HG03175 (cell line): ENCODE data around the gene GSX1.
"Not testable (repeated sequence)": the region's sequence is repeated elsewhere in the genome, so short reads cannot be mapped to it uniquely, and the experiment has no call there.

Source experiments
- ATAC-seq: cut with Tn5 transposase; IDR thresholded peaks from one replicate; pipeline ENCODE4 v1.9.1; 2021; ENCODE audit warnings: mild to moderate bottlenecking, moderate library complexity; ENCODE audit not compliant: unreplicated experiment

The GSX1 gene

GRCh38 chr13:27793507-27794367 lies 1.5 kb downstream of the GSX1 start:
- no peak for ATAC-seq

- ATAC-seq, result no peak
Measured at GRCh38 chr13:27794368-27794691, 2.0 kb downstream of the GSX1 start.

GRCh38 chr13:27794921-27795717 lies 2.8 kb downstream of the GSX1 start:
- ATAC-seq, result no peak

GRCh38 chr13:27795718-27796019 lies 3.4 kb downstream of the GSX1 start:
- no peak for ATAC-seq

GRCh38 chr13:27796544-27797227 lies 4.4 kb downstream of the GSX1 start:
- no peak for ATAC-seq

- no peak for ATAC-seq
Measured at GRCh38 chr13:27797228-27797624, 4.9 kb downstream of the GSX1 start.

GRCh38 chr13:27806744-27807387 lies 14.6 kb downstream of the GSX1 start:
- ATAC-seq, result no peak

GRCh38 chr13:27808851-27809550 lies 16.7 kb downstream of the GSX1 start:
- no peak for ATAC-seq

GRCh38 chr13:27810009-27810408 lies 17.7 kb downstream of the GSX1 start:
- ATAC-seq, result no peak

GRCh38 chr13:27810461-27810860 lies 18.2 kb downstream of the GSX1 start:
- no peak for ATAC-seq

GRCh38 chr13:27813826-27814225 lies 21.5 kb downstream of the GSX1 start:
- ATAC-seq, result no peak

- ATAC-seq, result not testable (repeated sequence)
Measured at GRCh38 chr13:27817832-27818231, 25.5 kb downstream of the GSX1 start.

- ATAC-seq, result no peak
Measured at GRCh38 chr13:27820524-27821482, 28.5 kb downstream of the GSX1 start.

- ATAC-seq, result no peak
Measured at GRCh38 chr13:27821566-27821965, 29.3 kb downstream of the GSX1 start.

- no peak for ATAC-seq
Measured at GRCh38 chr13:27822258-27822872, 30.1 kb downstream of the GSX1 start.

GRCh38 chr13:27822873-27823311 lies 30.6 kb downstream of the GSX1 start:
- ATAC-seq, result no peak

GRCh38 chr13:27824121-27824520 lies 31.8 kb downstream of the GSX1 start:
- no peak for ATAC-seq

GRCh38 chr13:27825072-27825471 lies 32.8 kb downstream of the GSX1 start:
- ATAC-seq, result no peak
